HG03025 (cell line): Measurements from ENCODE around the gene IL36G.

ENCODE experiments used
- ATAC-seq: cut with Tn5 transposase; IDR thresholded peaks from one replicate; pipeline ENCODE4 v1.9.1; 2021; ENCODE audit warnings: mild to moderate bottlenecking, moderate library complexity; ENCODE audit not compliant: unreplicated experiment, low FRiP score

Gene IL36G

DNA sequence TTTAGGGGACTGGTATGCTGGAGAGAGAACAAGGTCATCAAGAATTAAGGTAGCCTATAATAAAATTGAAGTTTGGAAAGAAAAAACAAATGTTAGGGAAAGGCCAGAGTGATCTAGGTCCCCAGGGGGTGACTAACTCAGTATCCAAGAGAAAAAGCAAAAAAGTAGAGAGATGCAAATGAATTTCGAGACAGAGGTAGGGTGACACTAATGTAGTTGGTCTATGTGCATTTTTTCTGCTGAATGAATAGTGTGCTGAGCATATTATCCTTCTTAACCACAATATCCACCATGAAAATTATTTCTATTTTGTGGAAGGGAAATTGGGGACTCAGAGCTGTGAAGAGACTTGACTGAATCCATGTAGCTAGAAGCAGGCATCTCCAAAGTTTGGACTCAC is 37.2 kb downstream of the IL36G start:
- ATAC-seq, result no peak

GRCh38 chr2:113015655-113016054 is 37.8 kb downstream of the IL36G start:
- no peak for ATAC-seq

DNA sequence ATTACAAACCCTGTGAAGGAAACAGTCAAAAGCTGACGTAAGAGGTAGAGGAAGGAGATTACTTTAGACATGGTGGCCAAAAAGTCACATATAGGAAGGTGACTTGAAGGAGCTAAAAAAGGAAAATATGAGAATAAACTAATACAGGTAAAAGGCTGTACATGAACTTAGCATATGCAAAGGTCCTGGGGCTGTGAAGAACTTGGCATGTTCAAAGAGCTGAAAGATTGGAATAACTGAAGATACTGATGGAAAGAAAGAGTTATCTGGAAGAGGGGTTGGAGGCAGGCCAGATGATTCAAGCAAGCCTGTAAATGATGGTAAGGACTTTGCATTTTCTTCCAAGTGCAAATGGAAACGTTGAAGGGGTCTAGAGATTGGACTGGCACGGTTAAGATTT is 40.7 kb downstream of the IL36G start:
- ATAC-seq, result no peak

GRCh38 chr2:113021312-113021711 is 43.5 kb downstream of the IL36G start:
- no peak for ATAC-seq

- no peak for ATAC-seq
These were observed 47.0 kb downstream of the IL36G start for GRCh38 chr2:113024764-113025163.

- no peak for ATAC-seq
These were observed 47.9 kb downstream of the IL36G start for GRCh38 chr2:113025737-113026136.

GRCh38 chr2:113027691-113028090 is 49.9 kb downstream of the IL36G start:
- ATAC-seq, result no peak

DNA sequence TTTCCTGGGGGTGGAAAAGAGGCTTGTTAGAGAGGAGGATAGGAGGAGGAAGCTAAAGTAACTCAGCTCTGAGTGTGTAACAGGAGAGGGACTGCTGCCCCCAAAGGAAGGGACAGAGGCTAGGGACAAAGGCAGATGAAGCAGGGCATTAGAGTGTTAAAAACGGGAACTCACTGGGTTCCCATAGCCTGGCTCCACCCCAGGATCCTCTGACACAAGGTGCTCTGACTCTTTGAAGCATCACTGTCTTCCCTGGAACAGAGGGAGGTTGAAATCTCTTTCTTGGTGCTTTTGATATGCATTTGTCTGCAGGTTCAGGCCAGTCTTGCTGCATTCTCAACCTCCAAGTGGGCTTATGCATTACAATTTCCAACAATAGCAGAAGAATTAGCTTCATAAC is 50.3 kb downstream of the IL36G start:
- no peak for ATAC-seq

DNA sequence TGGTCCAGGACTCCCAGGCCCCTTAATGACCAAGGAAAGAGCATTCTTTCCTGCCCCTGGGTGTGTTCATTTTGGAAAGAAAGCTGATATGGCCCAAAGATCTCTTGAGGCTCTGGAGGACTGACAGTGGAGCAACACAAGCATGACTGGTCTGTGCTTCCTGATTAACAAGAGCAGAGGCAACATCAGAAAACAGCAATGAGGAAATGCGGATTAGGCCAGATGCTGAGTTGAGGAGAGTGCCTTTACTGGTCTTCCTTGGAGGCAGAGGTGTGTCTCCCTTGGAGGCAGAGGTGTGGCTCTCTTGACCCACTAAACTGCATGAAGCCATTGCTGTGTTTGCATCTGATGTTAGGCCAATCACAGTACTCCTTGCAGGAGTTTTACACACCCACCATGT is 54.9 kb downstream of the IL36G start:
- ATAC-seq, result no peak

- ATAC-seq, result no peak
These were observed 56.2 kb downstream of the IL36G start for GRCh38 chr2:113034016-113034415.
